ENCODE data around the gene RBBP8NL.

Gene RBBP8NL

DNA sequence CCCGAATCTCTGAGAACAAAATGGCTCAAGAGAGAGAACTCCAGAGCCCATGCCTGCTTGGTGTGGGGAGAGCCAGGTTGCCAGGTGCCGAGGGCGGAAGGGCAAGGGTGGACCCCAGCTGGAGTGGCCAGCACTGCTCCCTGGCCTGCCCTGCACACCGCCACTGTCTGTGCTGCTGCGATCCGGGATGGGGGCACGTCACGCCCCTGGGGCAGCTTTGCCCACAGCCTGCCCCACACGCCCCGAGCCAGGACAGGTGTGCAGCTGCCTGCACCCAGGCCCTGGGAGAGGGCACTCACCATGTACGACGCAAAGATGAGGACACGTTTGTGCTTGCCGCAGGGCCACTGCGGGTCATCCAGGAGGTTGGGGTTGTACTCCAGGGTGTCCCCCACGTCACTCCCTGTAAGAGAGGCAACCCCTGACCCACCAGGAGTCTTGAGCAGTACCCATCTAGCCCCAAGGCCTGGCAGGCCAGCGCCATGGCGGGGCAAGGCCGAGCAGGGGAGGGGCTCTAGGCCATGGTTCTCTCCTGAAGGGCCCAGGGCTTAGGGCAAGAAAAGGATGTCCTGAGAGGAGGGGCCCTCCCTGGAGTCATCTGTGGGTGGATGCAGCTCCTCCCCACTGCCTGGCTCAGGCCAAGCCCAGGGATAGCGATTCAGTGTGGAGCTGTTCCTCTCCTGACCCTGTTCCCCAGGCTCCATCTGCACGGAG lies 34.6 kb downstream of the RBBP8NL start:
- DNase-seq (ENCODE audit: low read depth), result no peak

- DNase-seq (ENCODE audit: low read depth), result no peak
These were observed 35.3 kb downstream of the RBBP8NL start for GRCh38 chr20:62392077-62392418.

DNA sequence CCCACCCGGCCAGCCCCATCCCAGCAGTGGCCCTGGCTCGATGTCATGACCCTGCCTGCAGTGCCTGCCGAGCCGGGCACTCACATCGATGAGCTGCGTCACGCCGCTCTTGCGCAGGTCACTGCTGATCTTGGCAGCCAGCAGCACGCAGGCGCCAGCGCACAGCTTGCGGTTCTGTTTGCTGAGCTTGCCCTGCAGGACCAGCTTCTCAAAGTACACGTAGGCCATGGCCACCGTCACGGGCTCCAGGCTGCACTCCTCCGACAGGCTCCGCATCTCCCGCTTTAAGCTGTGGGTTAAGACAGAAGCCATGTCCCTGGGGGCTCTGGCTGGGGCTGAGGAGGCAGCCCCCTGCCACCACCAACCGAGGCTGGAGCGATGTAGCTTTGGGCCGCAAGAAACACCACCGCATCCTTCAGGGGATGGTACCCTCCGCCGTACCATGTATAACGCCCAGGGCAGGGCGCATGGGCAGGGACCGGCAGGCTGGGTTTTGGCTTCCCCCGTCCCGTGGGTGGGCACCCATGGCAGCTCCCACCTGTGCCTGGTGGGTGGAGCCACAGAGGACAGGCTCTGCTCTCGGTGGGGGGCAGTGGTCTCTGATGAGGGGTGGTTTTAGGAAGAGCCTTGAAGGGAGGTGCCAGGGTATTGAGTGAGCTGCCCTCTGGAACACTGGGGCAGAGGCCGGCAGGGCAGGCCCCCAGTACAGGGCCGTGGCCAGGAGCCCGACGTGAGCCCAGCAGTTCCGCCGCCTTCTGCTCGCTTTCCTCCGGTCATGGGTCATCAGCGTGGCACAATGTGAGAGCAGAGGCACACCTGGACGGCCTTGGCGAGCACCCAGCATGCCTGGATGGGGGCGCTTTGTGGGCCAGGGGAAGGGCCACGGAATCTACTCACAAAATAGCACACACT lies 35.9 kb downstream of the RBBP8NL start:
- DNase-seq (ENCODE audit: low read depth), result no peak

GRCh38 chr20:62390317-62391164 lies 36.8 kb downstream of the RBBP8NL start:
- DNase-seq (ENCODE audit: low read depth), result no peak

DNA sequence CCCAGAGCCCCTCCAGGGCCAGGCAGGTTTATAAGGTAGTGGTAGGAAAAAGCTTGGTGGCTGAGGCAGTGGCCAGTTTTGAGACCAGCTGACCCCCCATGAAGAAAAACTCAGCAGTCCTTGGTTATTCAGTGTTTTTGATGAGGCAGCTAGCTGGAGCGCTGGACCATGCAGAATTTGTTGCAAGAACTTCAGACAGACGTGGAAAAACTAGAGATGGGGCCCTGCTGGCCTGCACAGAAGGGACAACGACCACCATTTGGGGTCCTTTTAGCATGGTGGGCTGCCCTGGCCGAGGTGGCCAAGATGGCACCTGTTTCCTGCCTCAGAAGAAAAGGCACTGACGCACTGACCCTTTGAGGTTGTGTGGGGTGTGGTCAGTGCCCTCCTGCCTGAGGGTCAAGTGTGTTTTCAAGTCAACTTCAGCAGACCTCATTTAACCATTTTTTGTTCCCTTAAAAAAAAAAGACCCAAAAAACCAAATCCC lies 37.7 kb downstream of the RBBP8NL start:
- no peak for DNase-seq (ENCODE audit: low read depth)

GRCh38 chr20:62388839-62389600 lies 38.3 kb downstream of the RBBP8NL start:
- no peak for DNase-seq (ENCODE audit: low read depth)

DNA sequence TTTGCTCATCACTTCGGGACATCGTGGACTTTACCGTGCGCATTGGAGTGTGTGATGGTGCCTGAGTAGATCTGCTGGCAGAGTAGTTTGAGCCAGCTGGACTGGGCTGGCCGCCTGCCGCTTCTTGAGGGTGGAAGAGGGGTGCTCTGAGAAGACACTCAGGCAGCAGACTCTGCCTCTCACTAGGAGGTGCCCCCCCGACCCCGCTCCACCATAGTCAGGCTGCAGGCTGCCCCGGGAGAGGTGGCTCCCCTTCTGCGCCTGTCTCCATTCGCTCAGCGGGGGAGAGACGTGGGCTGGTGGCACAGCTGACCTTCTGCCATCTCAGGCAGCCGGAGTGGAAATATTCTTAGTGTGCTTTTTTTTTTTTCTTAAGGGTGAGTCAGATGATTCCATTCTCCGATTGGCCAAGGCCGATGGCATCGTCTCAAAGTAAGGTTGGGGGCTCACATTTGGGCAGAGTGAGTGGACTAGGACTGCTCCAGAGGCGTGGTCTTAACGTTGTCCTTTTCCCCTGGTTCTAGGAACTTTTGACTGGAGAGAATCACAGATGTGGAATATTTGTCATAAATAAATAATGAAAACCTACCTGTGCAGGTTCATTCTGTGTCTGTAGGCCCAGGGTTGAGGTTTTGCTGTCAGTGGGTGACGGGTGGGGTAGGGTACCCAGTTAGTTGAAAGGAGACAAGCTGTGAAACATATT lies 39.3 kb downstream of the RBBP8NL start:
- no peak for DNase-seq (ENCODE audit: low read depth)

DNA sequence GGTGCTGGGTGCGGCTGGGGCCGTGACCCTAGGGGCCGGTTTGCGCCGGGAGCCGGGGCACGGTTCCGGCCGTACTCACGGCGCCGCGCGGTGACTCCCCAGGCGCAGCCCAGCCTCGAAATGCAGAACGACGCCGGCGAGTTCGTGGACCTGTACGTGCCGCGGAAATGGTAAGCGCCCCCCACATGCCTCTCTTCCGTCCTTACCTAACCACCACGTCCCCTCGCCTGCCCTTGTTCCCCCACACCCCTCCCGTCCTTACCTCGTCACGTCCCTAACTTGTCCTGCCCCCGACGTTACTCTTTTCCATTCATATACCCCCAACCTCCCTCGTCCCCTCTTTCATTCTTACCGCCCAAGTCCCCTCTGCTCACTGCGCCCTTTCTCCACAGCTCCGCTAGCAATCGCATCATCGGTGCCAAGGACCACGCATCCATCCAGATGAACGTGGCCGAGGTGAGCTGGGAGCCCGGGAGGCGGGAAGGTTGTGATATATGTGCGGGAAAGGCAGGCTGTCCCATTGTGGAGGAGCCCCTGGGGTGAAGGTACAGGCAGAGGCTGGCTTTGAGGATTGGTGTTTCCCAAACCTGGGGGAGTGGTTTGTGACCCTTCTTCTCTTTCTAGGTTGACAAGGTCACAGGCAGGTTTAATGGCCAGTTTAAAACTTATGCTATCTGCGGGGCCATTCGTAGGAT lies 40.0 kb downstream of the RBBP8NL start:
- peak; percentile 25 for DNase-seq (ENCODE audit: low read depth)

- DNase-seq (ENCODE audit: low read depth), result peak; percentile 88
These were observed 40.7 kb downstream of the RBBP8NL start, which contains the start of gene RPS21 for GRCh38 chr20:62386383-62387218. Gene RPS21 (plus strand): TSS chr20:62387103. CDS start chr20:62387339, 236 bp downstream.

GRCh38 chr20:62382306-62383198 lies 44.8 kb downstream of the RBBP8NL start:
- DNase-seq (ENCODE audit: low read depth), result peak; percentile 61

DNA sequence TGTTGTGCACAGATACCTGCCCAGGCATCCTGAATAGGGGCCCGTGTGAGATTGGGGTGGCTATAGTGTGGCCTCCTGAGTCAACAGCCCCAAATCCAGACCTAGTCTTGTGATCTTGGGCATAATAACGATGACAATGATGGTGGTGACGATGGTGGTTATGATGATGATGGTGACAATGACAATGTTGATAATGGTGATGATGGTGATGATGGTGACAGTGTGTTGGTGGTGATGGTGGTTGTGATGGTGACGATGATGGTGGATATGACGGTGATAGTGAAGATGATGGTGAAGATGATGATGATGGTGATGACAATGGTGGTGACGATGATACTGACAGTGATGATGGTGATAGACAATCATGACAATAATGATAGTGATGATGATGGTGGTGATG lies 45.5 kb downstream of the RBBP8NL start:
- no peak for DNase-seq (ENCODE audit: low read depth)

DNA sequence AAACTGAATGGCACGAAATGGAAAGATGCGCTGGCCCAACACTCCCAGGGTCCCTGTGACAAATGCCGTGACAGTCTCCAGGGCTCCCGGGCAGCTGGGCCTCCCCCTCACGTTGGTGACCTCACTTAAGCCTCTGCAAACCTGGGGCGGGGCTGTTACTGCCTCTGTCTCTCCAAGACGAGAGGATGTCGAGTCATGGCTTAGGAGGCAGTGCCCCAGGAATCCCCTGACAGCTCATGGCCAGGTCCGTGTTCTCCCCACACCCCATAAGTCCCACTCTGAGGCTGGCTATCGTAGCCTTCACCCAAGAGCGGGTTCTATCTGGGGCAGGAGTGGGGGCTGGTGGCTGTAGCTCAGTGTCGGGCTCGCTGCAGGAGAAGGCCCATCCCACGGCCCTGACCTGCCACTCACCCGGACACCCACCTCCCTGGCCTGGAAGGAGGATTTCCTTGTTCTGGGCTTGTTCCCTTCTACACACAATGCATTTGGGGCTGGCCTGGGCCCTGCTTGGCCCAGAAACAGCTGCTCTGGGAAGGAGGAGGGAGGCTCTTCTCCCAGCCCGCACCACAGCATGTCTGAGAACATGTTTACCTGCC lies 46.0 kb downstream of the RBBP8NL start:
- no peak for DNase-seq (ENCODE audit: low read depth)

- DNase-seq (ENCODE audit: low read depth), result no peak
These were observed 49.1 kb downstream of the RBBP8NL start for GRCh38 chr20:62378215-62378614.

- DNase-seq (ENCODE audit: low read depth), result no peak
These were observed 49.6 kb downstream of the RBBP8NL start for GRCh38 chr20:62377615-62378178.

DNA sequence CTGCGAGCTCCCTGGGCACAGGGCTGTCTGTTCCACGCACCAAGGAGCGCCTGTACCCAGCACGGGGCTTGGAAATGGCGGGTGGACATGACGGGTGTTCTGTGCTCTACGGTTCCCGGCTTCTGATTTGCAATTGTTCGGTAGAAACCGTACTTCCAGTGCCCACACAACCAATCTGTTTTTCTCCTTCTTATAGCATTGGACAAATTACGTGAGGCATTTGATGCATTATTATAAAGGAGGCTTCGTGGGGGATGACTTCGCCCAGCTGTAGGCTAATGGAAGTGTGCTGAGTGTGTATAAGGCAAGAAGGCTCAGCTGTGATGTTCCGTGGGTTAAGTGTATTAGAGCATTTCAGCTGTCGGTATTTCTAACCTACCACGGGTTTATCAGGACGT lies 50.3 kb downstream of the RBBP8NL start:
- no peak for DNase-seq (ENCODE audit: low read depth)

DNA sequence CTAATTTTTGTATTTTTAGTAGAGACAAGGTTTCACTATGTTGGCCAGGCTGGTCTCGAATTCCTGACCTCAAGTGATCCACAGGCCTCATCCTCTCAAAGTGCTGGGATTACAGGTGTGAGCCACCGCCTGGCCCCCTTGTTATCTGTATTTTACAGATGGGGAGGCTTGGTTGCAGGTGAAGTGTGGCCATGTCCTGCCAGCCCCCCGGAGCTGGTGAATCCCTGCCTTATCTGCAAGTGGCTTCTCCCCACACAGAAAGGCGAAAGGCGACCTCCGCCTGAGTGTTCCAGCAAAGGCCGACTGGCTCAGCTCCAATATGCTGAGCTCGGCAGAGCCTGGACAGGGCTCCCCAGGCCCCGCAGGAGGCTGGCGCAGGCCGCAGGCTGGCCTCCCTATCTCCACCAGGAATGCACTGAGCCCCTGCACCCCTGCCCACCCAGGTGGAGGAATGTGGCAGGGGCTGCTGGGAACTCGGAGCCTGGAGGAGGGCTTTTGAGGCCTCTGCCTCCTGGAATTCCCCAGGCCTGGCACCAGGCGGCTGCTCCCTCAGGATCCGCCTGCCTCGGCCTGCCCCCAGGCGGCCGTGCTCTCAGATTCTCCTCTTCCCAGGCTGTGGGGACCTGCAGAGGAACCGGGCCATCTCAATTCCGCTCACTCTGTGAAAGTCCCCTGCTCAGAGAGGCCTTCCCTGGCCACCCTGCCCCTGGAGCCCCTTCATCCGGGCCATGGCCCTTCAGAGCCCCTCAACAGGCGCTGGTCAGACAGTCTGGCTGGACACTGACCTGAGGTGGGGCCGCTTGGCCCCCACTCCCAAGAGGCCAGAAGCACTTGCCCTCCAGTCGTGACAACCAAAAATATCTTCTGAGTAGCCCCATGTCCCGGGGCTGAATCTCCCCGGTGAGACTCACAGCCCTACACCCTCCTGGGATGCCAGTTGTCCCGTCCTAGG lies 51.0 kb downstream of the RBBP8NL start:
- no peak for DNase-seq (ENCODE audit: low read depth)
